ES-I3 (cell line): ENCODE results near the gene ZNRD2.

Experiments
- H3K36me3 ChIP-seq: 2 replicates; pipeline ENCODE4 v1.6.1; 2013; ENCODE audit warnings: mild to moderate bottlenecking, low read length, control low read depth, moderate library complexity; ENCODE audit not compliant: insufficient read depth
- H3K4me1 ChIP-seq: 2 replicates; pipeline ENCODE4 v1.6.1; 2013; ENCODE audit warnings: mild to moderate bottlenecking, control low read depth, low read length; ENCODE audit not compliant: insufficient read depth
- H3K9ac ChIP-seq: 2 replicates; pipeline ENCODE4 v1.6.1; 2013; ENCODE audit warnings: low read depth, mild to moderate bottlenecking, low read length, moderate library complexity
- H3K9me3 ChIP-seq: 2 replicates; pipeline ENCODE4 v1.6.1; 2013; ENCODE audit warnings: mild to moderate bottlenecking, low read length, moderate library complexity; ENCODE audit not compliant: control insufficient read depth, insufficient read depth

The ZNRD2 gene

GRCh38 chr11:65532388-65533064 is 37.8 kb upstream of the ZNRD2 start:
- H3K9me3 ChIP-seq, result no peaks in the 10 kb centered on the region
- H3K4me1 ChIP-seq, result no peaks in the 10 kb centered on the region
- H3K36me3 ChIP-seq, result peaks cover 4% of the 10 kb centered on the region; the same call in 1 of the 2 replicates
- H3K9ac ChIP-seq, result no peak overlapping the region

GRCh38 chr11:65535102-65535501 is 35.2 kb upstream of the ZNRD2 start:
- Histone ChIP-seq H3K9me3 (no peaks in the 10 kb centered on the region), H3K4me1 (no peaks in the 10 kb centered on the region), H3K36me3 (peaks cover 4% of the 10 kb centered on the region), H3K9ac (no peak overlapping the region)

DNA sequence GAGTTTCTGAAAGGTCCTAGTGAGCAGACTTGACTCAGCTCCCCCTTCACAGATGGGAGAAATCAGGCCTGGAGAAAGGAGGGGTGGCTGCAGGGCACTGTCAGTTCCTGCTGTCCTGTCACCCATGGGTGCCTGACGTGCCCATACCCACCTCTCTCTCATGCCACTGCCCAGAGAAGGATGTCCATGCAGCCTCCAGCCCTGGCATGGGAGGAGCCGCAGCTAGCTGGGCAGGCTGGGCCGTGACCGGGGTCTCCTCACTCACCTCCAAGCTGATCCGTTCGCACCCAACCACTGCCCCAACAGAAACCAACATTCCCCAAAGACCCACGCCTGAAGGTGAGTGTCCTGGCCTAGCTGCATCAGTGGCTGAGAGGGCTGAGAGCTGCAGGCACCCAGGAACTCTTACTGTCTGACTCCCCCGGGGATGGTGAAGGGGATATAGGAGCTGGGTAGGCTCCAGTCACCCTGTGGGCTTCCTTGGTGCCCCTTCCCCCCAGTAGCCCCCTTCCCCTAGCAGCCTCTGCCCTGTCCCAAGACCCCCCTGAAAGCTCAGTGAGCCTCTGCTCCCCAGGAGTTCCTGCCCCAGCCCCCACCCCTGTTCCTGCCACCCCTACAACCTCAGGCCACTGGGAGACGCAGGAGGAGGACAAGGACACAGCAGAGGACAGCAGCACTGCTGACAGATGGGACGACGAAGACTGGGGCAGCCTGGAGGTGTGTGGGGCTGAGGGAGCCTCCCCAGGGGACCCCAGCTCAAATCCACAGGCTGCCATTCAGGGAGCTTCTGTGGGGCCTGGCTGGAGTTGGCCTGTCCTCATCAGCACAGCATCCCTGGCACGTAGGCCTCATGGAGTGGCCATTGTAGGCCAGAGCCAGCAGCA is 33.6 kb upstream of the ZNRD2 start:
- Histone ChIP-seq H3K9ac (no peak overlapping the region), H3K9me3 (no peaks in the 10 kb centered on the region), H3K4me1 (no peaks in the 10 kb centered on the region; the same call in 1 of the 2 replicates), H3K36me3 (no peaks in the 10 kb centered on the region; the same call in 1 of the 2 replicates)

GRCh38 chr11:65537296-65537597 is 33.0 kb upstream of the ZNRD2 start:
- Histone ChIP-seq H3K9ac (no peak overlapping the region), H3K4me1 (no peaks in the 10 kb centered on the region; the same call in 1 of the 2 replicates), H3K36me3 (no peaks in the 10 kb centered on the region; the same call in 1 of the 2 replicates), H3K9me3 (no peaks in the 10 kb centered on the region)

GRCh38 chr11:65537620-65538231 is 32.6 kb upstream of the ZNRD2 start:
- no peaks in the 10 kb centered on the region; the same call in 1 of the 2 replicates for H3K4me1 ChIP-seq
- H3K9ac ChIP-seq, result no peak overlapping the region
- H3K9me3 ChIP-seq, result no peaks in the 10 kb centered on the region
- H3K36me3 ChIP-seq, result no peaks in the 10 kb centered on the region; the same call in 1 of the 2 replicates

GRCh38 chr11:65538232-65538914 is 31.9 kb upstream of the ZNRD2 start:
- H3K36me3 ChIP-seq, result no peaks in the 10 kb centered on the region; the same call in 1 of the 2 replicates
- no peaks in the 10 kb centered on the region for H3K9me3 ChIP-seq
- peak overlapping the region; percentile 73; the same call in 1 of the 2 replicates for H3K9ac ChIP-seq
- no peaks in the 10 kb centered on the region; the same call in 1 of the 2 replicates for H3K4me1 ChIP-seq

- peak overlapping the region; percentile 73 for H3K9ac ChIP-seq
- no peaks in the 10 kb centered on the region; the same call in 1 of the 2 replicates for H3K36me3 ChIP-seq
- H3K4me1 ChIP-seq, result no peaks in the 10 kb centered on the region; the same call in 1 of the 2 replicates
- H3K9me3 ChIP-seq, result no peaks in the 10 kb centered on the region
Observed at GRCh38 chr11:65538915-65539743, 31.1 kb upstream of the ZNRD2 start.

DNA sequence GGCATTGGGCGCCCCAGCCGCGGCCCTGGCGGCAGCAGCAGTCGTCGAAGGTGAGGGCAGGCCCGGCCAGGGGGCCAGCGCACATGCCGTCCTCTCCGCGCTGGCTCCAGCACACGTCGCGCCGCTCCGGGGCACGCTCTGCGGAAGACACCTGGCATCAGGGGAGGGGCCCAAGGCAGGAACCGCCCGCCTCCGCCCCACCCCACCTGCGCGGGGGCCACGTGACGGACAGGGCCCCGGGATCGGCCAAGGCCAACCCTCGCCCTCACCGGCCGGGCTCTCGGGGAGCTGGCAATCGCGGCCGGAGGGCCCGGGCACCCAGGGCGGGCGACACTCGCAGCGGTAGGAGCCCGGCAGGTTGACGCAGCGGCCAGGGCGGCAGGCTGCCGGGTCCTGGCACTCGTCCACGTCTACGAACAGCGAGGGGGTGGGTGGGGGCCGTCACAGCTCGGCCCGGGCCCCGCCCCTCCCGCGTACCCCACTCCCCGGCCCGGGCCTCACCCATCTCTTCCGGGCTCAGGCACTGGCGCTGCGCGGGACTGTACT is 30.5 kb upstream of the ZNRD2 start:
- Histone ChIP-seq H3K36me3 (no peaks in the 10 kb centered on the region; the same call in 1 of the 2 replicates), H3K4me1 (no peaks in the 10 kb centered on the region; the same call in 1 of the 2 replicates), H3K9ac (peak overlapping the region; percentile 73)

GRCh38 chr11:65540290-65541092 is 29.8 kb upstream of the ZNRD2 start:
- H3K4me1 ChIP-seq, result no peaks in the 10 kb centered on the region; the same call in 1 of the 2 replicates
- H3K9me3 ChIP-seq, result no peaks in the 10 kb centered on the region
- no peaks in the 10 kb centered on the region; the same call in 1 of the 2 replicates for H3K36me3 ChIP-seq
- H3K9ac ChIP-seq, result peak overlapping the region; percentile 73

More for the DNA sequence above, 30.5 kb upstream of the ZNRD2 start:
- H3K9me3 ChIP-seq, result no peaks in the 10 kb centered on the region

DNA sequence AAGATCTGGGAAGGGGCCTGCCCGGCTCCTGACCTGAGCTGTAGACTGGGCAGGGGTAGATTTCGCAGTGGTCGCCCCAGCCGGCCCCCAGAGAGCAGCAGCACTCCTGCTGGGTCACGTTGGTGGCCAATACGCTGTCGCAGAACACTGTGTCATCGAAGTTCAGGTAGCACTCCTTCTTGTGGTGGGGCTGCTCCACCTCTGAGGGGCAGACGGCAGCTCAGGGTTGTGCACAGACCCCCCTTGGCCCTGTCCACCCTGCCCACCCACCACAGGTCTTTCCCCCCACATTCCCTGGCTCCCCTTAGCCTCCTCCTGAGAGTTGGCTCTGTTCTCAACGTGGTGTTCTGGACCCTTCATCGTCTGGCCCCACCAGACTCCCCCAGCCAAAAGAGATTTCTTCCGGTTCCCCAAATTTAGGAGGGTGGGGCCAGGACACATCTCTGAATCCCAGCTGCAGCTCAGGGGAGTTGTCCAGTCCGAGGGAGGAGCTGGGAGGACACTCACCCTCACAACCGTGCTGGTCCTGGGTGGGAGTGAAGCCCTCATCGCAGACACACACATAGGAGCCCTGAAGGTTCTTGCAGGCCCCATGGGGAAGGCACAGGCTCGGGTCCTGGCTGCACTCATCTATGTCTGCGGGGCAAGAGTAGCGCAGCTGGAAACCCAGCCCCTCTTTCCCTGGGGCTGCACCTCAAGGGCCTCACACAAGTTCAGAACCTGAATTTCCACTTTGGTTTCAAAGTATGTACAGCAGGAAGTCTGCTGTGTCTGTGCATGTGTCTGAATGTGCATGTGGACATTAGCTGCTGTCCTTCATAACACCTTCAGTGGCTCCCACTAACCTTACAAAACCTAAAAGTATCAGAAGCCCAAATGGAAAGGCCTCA is 28.9 kb upstream of the ZNRD2 start:
- H3K9me3 ChIP-seq, result no peaks in the 10 kb centered on the region
- no peaks in the 10 kb centered on the region; the same call in 1 of the 2 replicates for H3K36me3 ChIP-seq
- peak overlapping the region; percentile 67; the same call in 1 of the 2 replicates for H3K9ac ChIP-seq
- H3K4me1 ChIP-seq, result no peaks in the 10 kb centered on the region; the same call in 1 of the 2 replicates

DNA sequence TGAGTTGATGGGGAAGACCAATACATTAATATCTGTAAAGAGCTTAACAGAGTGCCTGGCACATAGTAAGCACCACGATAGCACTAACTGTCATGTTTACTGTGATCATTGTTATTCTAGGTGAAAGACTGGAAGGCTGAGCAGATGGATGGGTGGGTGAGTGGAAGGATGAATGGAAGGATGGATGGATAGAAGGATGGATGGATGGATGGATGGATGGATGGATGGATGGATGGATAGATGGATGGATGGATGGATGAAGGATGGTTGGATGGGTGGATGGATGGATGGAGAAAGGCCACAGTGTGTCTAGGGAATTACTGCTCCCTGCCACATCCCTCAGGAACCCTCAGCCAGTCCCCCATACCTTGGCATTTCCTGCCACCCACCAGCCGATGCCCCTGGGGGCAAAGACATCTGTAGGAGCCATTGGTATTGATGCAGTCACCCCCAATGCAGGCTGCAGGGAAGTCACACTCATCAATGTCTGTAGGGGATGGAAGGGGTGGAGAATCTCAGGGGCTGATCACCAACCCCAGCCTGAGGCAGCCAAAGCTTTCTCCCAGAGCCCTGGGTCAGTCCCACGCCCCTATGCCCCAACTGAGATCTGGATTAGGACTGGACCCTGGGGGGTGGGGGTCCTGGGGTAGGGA is 27.4 kb upstream of the ZNRD2 start:
- Histone ChIP-seq H3K9ac (no peak overlapping the region), H3K4me1 (no peaks in the 10 kb centered on the region; the same call in 1 of the 2 replicates), H3K36me3 (no peaks in the 10 kb centered on the region; the same call in 1 of the 2 replicates), H3K9me3 (no peaks in the 10 kb centered on the region)
